ENCODE results near the gene IGDCC3.

- no peak for TF ChIP-seq POLR2A (IDR thresholded peaks at IDR 0.05; ENCODE audit: low read depth, low read length)
- no peak for TF ChIP-seq GATA2 (IDR thresholded peaks at IDR 0.05; ENCODE audit: insufficient read depth, insufficient read length, low read depth, low read length)
- no peak for TF ChIP-seq EZH2 (IDR thresholded peaks at IDR 0.05; ENCODE audit: borderline replicate concordance, low read depth, low read length, severe bottlenecking)
- no peak for TF ChIP-seq CTCF (IDR thresholded peaks at IDR 0.05; ENCODE audit: extremely low read depth in 1 of 2, insufficient read depth in 1 of 2, low read depth in 1 of 2, low read length in 2 of 2)
- TF ChIP-seq POLR2AphosphoS5 (IDR thresholded peaks at IDR 0.05; ENCODE audit: insufficient read depth, low read depth, low read length) = no peak
- TF ChIP-seq MAX (IDR thresholded peaks at IDR 0.05; ENCODE audit: insufficient read depth, insufficient read length) = no peak
- no peak for TF ChIP-seq MYC (IDR thresholded peaks at IDR 0.05; ENCODE audit: low read depth, low read length)
- TF ChIP-seq FOS (IDR thresholded peaks at IDR 0.05; ENCODE audit: borderline replicate concordance, insufficient read depth, low read length) = no peak
- TF ChIP-seq JUN (IDR thresholded peaks at IDR 0.05; ENCODE audit: borderline replicate concordance, insufficient read depth, insufficient read length, low read depth) = no peak
Observed at GRCh38 chr15:65406424-65407000, 28.7 kb upstream of the IGDCC3 start.
